Peyer's patch (tissue), 4 donors: Measurements from ENCODE around the gene IQSEC2.

Experiments used
- CTCF ChIP-seq, 6 experiments: fragments of 450-650 bp in 4 of 6; fragments of 200-600 bp in 2 of 6; sonication (generic) in 1 of 6; IDR thresholded peaks; one replicate each; pipeline ENCODE4 v1.5.1; 2017 to 2019; ENCODE audit warnings: antibody characterized with exemption in 6 of 6, mild to moderate bottlenecking in 3 of 6, moderate library complexity in 1 of 6
- POLR2A ChIP-seq, 2 donors: fragments of 450-650 bp; IDR thresholded peaks; one replicate each; pipeline ENCODE4 v1.5.1; 2017; ENCODE audit warnings: antibody characterized with exemption in 2 of 2, mild to moderate bottlenecking in 2 of 2, moderate library complexity in 2 of 2

GRCh38 chrX:53235566-53235965 lies 45.8 kb downstream of the IQSEC2 start:
- no peak for TF ChIP-seq CTCF (IDR thresholded peaks at IDR 0.05)
- no peak for TF ChIP-seq POLR2A (IDR thresholded peaks at IDR 0.05)
